SK-N-SH treated with all-trans-retinoic acid at 6 μM for 48 hours (cell line): ENCODE results near the gene CACNA1A.

Experiments
- ATAC-seq: fragments of 200-7000 bp; cut with Tn5 transposase; 3 replicates; pipeline ENCODE4 v1.9.1; 2020; ENCODE audit warnings: mild to moderate bottlenecking, moderate library complexity
- ARNTL ChIP-seq: fragments of 450-650 bp; formaldehyde crosslinking; IDR thresholded peaks from 2 replicates; pipeline ENCODE4 v1.5.0; 2020; ENCODE audit warnings: low read depth, mild to moderate bottlenecking, moderate library complexity, borderline replicate concordance
- BACH2 ChIP-seq: fragments of 250-450 bp; sonication (Bioruptor Pico); IDR thresholded peaks from 2 replicates; pipeline ENCODE4 v1.9.0; 2021; ENCODE audit warnings: mild to moderate bottlenecking, borderline replicate concordance
- CREB5 ChIP-seq: fragments of 250-450 bp; sonication (Bioruptor Pico); IDR thresholded peaks from 2 replicates; pipeline ENCODE4 v1.5.1; 2020; ENCODE audit warnings: low read depth, mild to moderate bottlenecking, moderate library complexity
- CSDC2 ChIP-seq: fragments of 250-450 bp; sonication (Bioruptor Pico); IDR thresholded peaks from 2 replicates; pipeline ENCODE4 v1.5.0; 2020; ENCODE audit warnings: mild to moderate bottlenecking, moderate library complexity
- CSRNP3 ChIP-seq: fragments of 250-450 bp; sonication (Bioruptor Pico); IDR thresholded peaks from 2 replicates; pipeline ENCODE4 v1.5.1; 2021; ENCODE audit warnings: mild to moderate bottlenecking, moderate library complexity
- ESRRG ChIP-seq: fragments of 250-450 bp; sonication (Bioruptor Pico); IDR thresholded peaks from 2 replicates; pipeline ENCODE4 v1.6.1; 2021; ENCODE audit warnings: mild to moderate bottlenecking
- GLIS3 ChIP-seq: fragments of 250-450 bp; sonication (Bioruptor Pico); IDR thresholded peaks from 2 replicates; pipeline ENCODE4 v1.5.0; 2020; ENCODE audit warnings: mild to moderate bottlenecking, moderate library complexity
- ISL1 ChIP-seq: fragments of 250-450 bp; sonication (Bioruptor Pico); IDR thresholded peaks from 2 replicates; pipeline ENCODE4 v2.1.2; 2022; ENCODE audit warnings: mild to moderate bottlenecking, moderate library complexity
- POU6F1 ChIP-seq: fragments of 250-450 bp; sonication (Bioruptor Pico); IDR thresholded peaks from 2 replicates; pipeline ENCODE4 v1.8.0; 2021; ENCODE audit warnings: low read depth, mild to moderate bottlenecking, moderate library complexity, borderline replicate concordance
- PPARA ChIP-seq: fragments of 250-450 bp; sonication (Bioruptor Pico); IDR thresholded peaks from 2 replicates; pipeline ENCODE4 v1.5.0; 2020; ENCODE audit warnings: mild to moderate bottlenecking, borderline replicate concordance
- RARB ChIP-seq: fragments of 250-450 bp; sonication (Bioruptor Pico); IDR thresholded peaks from 2 replicates; pipeline ENCODE4 v1.8.0; 2021; ENCODE audit warnings: mild to moderate bottlenecking, moderate library complexity
- SNAI2 ChIP-seq: fragments of 250-450 bp; sonication (Bioruptor Pico); IDR thresholded peaks from 2 replicates; pipeline ENCODE4 v1.5.0; 2020; ENCODE audit warnings: mild to moderate bottlenecking, moderate library complexity
- TCF4 ChIP-seq: fragments of 250-450 bp; sonication (Bioruptor Pico); IDR thresholded peaks from 2 replicates; pipeline ENCODE4 v1.8.0; 2021; ENCODE audit warnings: mild to moderate bottlenecking, moderate library complexity, borderline replicate concordance
- TOX ChIP-seq: fragments of 250-450 bp; sonication (Bioruptor Pico); IDR thresholded peaks from 2 replicates; pipeline ENCODE4 v1.8.0; 2021; ENCODE audit warnings: mild to moderate bottlenecking, moderate library complexity, borderline replicate concordance
- ZC3H10 ChIP-seq: fragments of 250-450 bp; sonication (Bioruptor Pico); IDR thresholded peaks from 2 replicates; pipeline ENCODE4 v1.5.1; 2021; ENCODE audit warnings: mild to moderate bottlenecking, moderate library complexity
- ZFP3 ChIP-seq: fragments of 250-450 bp; sonication (Bioruptor Pico); IDR thresholded peaks from 2 replicates; pipeline ENCODE4 v1.5.0; 2020; ENCODE audit warnings: mild to moderate bottlenecking, moderate library complexity
- ZFP30 ChIP-seq: fragments of 450-650 bp; formaldehyde crosslinking; IDR thresholded peaks from 2 replicates; pipeline ENCODE4 v1.5.0; 2022; ENCODE audit warnings: mild to moderate bottlenecking, moderate library complexity
- ZNF565 ChIP-seq: fragments of 450-650 bp; formaldehyde crosslinking; conservative IDR thresholded peaks from 2 replicates; pipeline ENCODE4 v1.5.0; 2020; ENCODE audit warnings: low read depth, mild to moderate bottlenecking, moderate library complexity
- ZNF70 ChIP-seq: fragments of 450-650 bp; formaldehyde crosslinking; IDR thresholded peaks from 2 replicates; pipeline ENCODE4 v1.5.0; 2020; ENCODE audit warnings: mild to moderate bottlenecking, moderate library complexity
- ZNF8 ChIP-seq: fragments of 450-650 bp; formaldehyde crosslinking; IDR thresholded peaks from 2 replicates; pipeline ENCODE4 v1.5.0; 2020; ENCODE audit warnings: mild to moderate bottlenecking, moderate library complexity
- TF ChIP-seq, protein P1 (sequence below): fragments of 250-450 bp; sonication (Bioruptor Pico); IDR thresholded peaks from 2 replicates; pipeline ENCODE4 v1.5.0; 2020; ENCODE audit warnings: mild to moderate bottlenecking, moderate library complexity
- TF ChIP-seq, protein P2 (sequence below): fragments of 250-450 bp; sonication (Bioruptor Pico); IDR thresholded peaks from 2 replicates; pipeline ENCODE4 v1.8.0; 2020; ENCODE audit warnings: mild to moderate bottlenecking, moderate library complexity, borderline replicate concordance

CACNA1A gene

GRCh38 chr19:13539332-13539731 lies 33.1 kb upstream of the CACNA1A start:
- ATAC-seq = no peak
- TF ChIP-seq ZNF565 (CRISPR knock-in tag) = no peak
- no peak for TF ChIP-seq ZFP30 (CRISPR knock-in tag)
- TF ChIP-seq ISL1 (CRISPR knock-in tag) = no peak
- TF ChIP-seq ARNTL (CRISPR knock-in tag) = no peak
- TF ChIP-seq BACH2 (CRISPR knock-in tag) = no peak
- TF ChIP-seq POU6F1 = no peak
- TF ChIP-seq, protein P1, sequence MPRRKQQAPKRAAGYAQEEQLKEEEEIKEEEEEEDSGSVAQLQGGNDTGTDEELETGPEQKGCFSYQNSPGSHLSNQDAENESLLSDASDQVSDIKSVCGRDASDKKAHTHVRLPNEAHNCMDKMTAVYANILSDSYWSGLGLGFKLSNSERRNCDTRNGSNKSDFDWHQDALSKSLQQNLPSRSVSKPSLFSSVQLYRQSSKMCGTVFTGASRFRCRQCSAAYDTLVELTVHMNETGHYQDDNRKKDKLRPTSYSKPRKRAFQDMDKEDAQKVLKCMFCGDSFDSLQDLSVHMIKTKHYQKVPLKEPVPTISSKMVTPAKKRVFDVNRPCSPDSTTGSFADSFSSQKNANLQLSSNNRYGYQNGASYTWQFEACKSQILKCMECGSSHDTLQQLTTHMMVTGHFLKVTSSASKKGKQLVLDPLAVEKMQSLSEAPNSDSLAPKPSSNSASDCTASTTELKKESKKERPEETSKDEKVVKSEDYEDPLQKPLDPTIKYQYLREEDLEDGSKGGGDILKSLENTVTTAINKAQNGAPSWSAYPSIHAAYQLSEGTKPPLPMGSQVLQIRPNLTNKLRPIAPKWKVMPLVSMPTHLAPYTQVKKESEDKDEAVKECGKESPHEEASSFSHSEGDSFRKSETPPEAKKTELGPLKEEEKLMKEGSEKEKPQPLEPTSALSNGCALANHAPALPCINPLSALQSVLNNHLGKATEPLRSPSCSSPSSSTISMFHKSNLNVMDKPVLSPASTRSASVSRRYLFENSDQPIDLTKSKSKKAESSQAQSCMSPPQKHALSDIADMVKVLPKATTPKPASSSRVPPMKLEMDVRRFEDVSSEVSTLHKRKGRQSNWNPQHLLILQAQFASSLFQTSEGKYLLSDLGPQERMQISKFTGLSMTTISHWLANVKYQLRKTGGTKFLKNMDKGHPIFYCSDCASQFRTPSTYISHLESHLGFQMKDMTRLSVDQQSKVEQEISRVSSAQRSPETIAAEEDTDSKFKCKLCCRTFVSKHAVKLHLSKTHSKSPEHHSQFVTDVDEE (CRISPR knock-in tag) = no peak
- TF ChIP-seq SNAI2 (CRISPR knock-in tag) = no peak
- no peak for TF ChIP-seq ZC3H10 (CRISPR knock-in tag)
- TF ChIP-seq, protein P2, sequence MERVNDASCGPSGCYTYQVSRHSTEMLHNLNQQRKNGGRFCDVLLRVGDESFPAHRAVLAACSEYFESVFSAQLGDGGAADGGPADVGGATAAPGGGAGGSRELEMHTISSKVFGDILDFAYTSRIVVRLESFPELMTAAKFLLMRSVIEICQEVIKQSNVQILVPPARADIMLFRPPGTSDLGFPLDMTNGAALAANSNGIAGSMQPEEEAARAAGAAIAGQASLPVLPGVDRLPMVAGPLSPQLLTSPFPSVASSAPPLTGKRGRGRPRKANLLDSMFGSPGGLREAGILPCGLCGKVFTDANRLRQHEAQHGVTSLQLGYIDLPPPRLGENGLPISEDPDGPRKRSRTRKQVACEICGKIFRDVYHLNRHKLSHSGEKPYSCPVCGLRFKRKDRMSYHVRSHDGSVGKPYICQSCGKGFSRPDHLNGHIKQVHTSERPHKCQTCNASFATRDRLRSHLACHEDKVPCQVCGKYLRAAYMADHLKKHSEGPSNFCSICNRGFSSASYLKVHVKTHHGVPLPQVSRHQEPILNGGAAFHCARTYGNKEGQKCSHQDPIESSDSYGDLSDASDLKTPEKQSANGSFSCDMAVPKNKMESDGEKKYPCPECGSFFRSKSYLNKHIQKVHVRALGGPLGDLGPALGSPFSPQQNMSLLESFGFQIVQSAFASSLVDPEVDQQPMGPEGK (CRISPR knock-in tag) = no peak
- TF ChIP-seq ESRRG = no peak
- TF ChIP-seq GLIS3 (CRISPR knock-in tag) = no peak
- no peak for TF ChIP-seq ZNF70 (CRISPR knock-in tag)
- TF ChIP-seq ZFP3 = no peak
- TF ChIP-seq RARB = no peak
- TF ChIP-seq PPARA = no peak
- no peak for TF ChIP-seq CSDC2 (CRISPR knock-in tag)
- no peak for TF ChIP-seq TOX (CRISPR knock-in tag)
- TF ChIP-seq TCF4 (CRISPR knock-in tag) = no peak
- TF ChIP-seq CSRNP3 (CRISPR knock-in tag) = no peak
- TF ChIP-seq, all 23 proteins: peak for 0

- no peak for ATAC-seq
- no peak for TF ChIP-seq CREB5 (CRISPR knock-in tag)
- no peak for TF ChIP-seq POU6F1
- no peak for TF ChIP-seq ARNTL (CRISPR knock-in tag)
- TF ChIP-seq RARB = no peak
- no peak for TF ChIP-seq ZC3H10 (CRISPR knock-in tag)
- no peak for TF ChIP-seq ESRRG
- TF ChIP-seq GLIS3 (CRISPR knock-in tag) = no peak
- no peak for TF ChIP-seq TOX (CRISPR knock-in tag)
- no peak for TF ChIP-seq ZFP30 (CRISPR knock-in tag)
- no peak for TF ChIP-seq PPARA
- no peak for TF ChIP-seq SNAI2 (CRISPR knock-in tag)
- no peak for TF ChIP-seq ISL1 (CRISPR knock-in tag)
- TF ChIP-seq ZFP3 = no peak
- no peak for TF ChIP-seq ZNF8 (CRISPR knock-in tag)
- TF ChIP-seq CSRNP3 (CRISPR knock-in tag) = no peak
- TF ChIP-seq CSDC2 (CRISPR knock-in tag) = no peak
- no peak for TF ChIP-seq ZNF70 (CRISPR knock-in tag)
- TF ChIP-seq, protein P1 (CRISPR knock-in tag) = no peak
- TF ChIP-seq ZNF565 (CRISPR knock-in tag) = no peak
These were observed 32.4 kb upstream of the CACNA1A start for GRCh38 chr19:13538601-13539253.
